GM21619 (cell line): ENCODE results near the gene RHNO1.

Source experiments
- ATAC-seq: cut with Tn5 transposase; IDR thresholded peaks from one replicate; pipeline ENCODE4 v1.9.1; 2021; ENCODE audit not compliant: unreplicated experiment

Gene RHNO1, protein sequence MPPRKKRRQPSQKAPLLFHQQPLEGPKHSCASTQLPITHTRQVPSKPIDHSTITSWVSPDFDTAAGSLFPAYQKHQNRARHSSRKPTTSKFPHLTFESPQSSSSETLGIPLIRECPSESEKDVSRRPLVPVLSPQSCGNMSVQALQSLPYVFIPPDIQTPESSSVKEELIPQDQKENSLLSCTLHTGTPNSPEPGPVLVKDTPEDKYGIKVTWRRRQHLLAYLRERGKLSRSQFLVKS

DNA sequence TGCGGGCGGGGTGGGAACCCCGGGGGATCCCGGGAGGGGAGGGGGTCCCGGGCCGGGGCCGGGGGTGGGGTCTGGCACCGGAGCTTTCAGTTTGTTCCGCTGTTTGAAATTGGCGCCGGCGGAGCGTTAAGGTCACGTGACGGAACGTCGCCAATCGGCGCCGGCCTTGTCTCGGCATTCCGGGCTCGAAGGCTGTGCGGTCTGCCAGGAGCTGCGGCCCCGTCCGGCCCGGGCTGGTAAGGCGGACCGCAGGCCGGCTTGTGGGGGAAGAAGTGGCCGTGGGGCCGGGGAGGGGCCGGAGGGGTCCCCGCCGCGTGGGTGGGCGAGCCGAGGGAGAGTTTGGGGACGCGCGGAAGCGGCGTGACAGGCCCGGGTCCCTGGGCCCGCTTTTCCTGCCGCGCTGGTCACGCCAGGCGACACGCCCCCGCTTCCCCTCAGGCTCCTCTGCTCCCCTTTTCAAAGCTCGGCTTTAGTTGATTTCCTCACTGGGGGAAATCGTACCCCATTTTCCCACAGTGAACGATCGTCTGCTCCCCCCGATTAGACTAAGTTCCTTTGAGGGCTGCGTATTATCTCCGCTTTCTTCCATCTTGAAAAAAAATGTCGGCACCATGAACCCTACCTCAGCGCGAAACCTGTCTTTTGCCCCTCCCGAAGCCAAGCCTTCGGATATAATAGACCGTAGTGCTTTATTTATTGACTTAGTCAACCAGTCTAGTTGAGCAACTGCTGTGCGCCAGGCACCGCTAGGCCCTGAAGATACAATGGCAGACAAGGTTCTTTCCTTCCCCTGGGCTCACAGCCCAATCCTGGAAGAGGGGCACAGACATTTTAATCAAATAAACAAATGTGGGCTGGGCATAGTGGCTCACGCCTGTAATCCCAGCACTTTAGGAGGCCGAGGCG, at the start of gene RHNO1, which contains the start of gene FOXM1:
RHNO1 (plus strand) TSS at position 177 of the 906 bp plus-strand sequence. CDS start 8,144 bp downstream, outside the sequence.
FOXM1 (minus strand) TSS at position 128 of the 906 bp plus-strand sequence. CDS start 2,696 bp downstream, outside the sequence.
- ATAC-seq, result peak; percentile 66

DNA sequence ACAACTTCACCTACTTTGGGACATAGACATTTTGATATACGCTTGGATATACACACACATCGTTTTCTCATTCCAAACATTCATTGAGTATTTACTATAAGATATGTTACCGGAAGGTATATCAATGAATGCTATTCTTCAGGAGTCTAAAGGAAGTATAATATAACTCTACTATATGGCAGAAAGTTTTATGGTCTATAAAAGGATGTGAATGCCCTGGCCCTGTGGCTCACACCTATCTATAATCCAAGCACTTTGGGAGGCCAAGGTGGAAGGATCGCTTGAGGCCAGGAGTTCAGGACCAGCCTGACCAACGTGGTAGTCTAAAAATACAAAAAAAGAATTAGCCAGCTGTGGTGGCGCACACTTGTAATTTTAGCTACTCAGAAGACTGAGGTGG, 47.7 kb upstream of the RHNO1 start:
- no peak for ATAC-seq

DNA sequence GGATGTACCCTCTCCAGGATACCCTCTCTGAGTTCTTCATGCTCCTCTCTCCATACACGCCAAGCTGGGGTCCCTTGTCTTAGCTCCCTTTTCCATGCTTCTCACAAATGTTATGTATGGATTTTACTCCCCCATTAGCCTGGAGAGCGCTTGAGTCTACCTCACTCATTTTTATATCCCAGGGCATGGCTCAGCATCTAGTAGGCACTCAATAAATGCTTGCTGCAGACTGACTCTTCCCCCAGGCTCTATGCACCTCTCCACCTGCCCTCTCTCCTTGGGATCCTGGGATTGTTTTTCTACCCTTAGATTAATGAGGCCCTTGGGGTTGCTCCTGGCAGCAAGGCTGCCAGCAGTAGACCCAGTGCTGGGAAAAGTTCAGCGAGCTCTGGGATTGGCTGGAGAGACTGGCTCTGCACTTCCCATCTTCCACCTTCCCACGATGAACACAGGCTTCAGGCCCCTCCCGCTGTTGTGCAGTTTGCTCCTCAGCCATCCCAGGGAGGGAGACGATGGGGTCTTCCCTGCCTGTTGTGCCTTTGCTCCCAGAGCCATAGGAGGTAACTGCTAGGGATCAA, 44.4 kb upstream of the RHNO1 start:
- ATAC-seq, result no peak

DNA sequence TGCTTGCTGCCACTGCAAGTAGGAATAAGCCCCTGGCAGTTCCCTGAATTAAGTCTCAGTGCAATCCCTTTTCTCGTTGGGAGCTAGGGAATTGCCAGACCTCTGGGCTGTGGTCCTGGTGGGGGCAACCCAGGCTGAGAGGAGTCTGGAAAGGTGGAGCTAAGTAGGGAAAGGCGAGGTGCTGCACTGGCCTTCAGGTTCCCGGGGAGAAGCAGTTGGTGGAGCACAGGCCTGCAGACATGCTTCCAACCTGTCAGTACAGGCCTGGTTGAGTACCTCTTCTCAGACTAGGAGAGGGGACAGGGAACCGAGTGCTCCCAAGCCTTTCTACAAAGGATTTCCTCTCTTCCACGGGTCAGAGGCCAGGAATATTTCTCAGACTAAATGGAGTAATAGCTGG, 43.7 kb upstream of the RHNO1 start:
- ATAC-seq, result no peak

DNA sequence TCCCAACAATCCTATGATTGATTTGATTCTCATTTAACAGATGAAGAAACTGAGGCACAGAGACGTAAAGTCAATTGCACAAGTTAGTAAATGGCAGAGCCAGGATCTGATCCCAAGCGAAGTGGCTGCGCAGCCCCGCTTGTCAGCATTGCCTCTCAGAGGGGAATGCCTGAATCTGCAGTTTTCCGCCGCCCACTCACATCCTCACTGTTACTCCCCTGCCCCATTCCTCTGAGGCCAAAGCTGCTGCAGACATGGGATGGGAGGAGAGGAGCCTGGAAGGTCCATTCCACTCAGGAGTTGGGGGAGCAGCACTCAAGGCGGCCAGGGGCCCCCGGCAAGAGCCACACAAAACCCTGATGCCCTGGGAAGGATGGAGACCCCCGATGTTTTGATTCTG, 43.2 kb upstream of the RHNO1 start:
- ATAC-seq, result no peak

DNA sequence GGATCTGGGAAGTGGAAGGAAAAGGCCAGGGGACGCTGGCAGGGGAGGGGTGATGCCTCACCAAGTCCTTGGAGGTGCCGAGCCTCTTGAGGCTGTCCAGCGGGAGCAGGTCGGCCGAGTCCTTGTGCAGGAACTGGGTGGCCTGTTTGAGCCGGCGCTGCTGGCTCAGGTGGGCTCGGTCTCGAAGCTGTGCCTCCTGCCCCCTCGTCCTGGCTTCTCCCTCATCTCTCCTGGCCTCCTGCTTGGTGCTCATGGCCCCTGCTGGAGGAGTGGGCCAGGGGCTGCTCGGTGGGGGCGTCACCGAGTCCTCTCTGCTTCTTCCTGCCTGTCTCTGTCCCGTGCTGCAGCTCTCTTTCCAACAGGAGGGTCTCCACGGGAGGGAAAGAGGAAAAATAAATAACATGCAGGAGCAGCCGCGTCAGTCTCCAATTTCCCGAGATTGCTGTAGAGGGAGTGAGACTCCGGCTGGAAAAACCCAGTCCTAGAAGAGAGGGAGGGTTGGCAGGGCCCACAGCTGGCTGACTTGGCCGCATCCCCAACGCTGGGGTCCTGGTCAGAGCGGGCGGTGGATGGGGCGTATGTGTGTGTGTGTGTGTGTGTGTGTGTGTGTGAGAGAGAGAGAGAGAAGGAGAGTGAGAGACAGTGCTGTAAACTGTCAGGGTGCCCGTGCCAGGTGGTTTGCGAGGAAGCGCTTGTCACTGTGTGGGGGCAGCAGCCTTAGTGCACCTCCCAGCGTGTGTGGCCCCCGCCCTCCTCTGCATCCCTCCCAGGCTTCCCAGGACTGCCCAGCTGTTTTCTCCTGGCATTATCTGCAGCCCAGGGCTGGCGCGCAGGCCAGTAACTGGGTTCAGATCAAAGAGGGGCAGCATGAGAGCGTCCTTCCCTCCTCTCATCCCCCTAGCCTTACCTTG, 42.2 kb upstream of the RHNO1 start, which contains the start of gene NRIP2:
NRIP2 (minus strand) TSS at position 455 of the 911 bp plus-strand sequence; CDS start at position 403, 52 bp downstream.
- ATAC-seq, result no peak

DNA sequence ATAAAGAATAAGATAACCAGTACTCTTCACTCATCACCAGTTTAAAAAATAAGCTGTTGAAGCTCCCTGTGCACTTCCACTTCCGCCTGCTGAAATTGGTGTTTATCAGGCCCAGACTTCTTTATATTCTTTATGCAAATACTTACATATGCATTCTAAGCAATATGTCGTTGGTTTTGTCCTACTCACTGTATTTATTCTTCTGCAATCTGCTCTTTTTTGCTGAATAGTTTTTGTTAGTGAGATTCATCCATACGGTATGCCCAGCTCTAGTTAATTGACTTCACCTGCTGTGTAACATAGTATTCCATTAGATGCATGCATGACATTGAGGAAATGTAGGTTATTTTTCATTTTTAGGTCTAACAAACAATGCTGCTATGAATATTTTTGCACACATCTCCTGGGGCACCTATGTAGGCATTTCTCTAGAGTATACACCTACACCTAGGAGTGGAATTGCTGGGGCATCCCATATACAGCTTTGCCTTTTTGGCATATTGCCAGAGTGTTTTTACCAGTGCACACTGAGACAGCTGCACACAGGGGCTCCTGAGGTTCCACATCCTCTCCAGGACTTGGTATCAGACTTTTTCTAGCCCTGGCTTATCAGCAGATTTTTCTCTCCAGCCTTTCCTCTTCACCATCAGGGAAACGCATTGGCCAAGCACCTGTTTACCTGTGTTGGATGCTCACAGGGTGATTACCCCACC, 41.2 kb upstream of the RHNO1 start:
- no peak for ATAC-seq

DNA sequence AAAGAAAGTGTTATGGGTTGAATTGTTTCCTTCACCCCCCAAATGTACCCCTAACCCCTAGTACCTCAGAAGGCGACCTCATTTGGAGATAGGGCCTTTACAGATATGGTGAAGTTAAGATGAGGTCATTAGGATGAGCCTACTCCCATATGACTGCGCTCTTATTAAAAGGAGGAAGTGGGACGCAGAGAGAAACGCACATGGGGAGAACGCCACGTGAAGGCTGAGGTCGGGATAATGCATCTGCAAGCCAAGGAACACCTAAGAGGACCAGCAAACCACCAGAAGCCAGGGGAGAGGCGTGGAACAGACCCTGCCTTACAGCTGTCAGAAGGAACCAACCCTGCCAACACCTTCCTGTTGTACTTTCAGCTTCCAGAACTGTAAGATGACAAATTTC, 40.4 kb upstream of the RHNO1 start:
- ATAC-seq, result no peak

DNA sequence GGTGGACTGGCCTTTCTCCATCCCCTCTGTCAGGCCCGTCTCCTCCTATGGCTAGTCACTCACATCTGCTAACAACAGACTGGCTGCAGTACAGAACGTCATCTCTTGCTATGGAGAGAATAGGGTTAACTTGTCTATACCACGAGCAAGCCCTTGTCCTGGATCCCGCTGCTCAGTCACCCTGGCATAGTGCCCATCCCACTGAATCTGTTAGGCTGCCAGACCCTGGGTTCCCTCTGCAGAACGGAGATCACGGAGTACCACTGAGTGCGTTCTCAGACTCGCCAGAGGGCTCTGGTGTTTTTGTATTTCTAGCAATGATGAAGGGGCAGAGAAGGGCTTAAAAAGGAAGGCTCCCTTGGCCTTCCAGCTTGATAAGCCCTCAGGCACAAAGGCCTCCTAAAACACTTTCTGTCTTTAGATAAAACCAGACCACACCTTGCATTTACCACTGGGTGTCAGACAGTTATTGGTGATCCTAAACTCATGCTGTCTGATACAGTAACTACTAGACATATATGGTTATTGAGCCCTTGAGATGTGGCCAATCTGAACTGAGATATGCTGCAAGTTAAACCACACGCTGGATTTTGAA, 35.9 kb upstream of the RHNO1 start:
- ATAC-seq, result no peak

DNA sequence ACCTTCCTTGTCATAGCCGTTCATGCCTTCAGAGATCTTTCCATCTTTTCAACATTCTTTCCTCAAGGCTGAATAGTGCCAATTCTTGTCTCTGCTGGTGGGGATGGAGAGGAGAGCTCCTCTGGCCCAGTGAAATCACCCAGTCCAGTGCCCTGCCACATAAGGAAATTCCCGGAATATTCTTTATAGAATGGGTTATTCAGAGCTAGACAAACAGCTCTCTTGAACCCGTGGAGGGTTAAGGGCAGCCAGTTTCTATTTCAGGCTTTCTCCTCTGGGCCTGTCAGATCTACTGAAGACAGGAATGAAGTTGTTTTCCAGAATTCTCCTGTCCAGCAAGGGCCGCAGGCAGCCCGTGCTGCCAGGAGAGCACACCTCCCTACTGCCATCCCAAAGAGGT, 34.1 kb upstream of the RHNO1 start:
- ATAC-seq, result no peak

DNA sequence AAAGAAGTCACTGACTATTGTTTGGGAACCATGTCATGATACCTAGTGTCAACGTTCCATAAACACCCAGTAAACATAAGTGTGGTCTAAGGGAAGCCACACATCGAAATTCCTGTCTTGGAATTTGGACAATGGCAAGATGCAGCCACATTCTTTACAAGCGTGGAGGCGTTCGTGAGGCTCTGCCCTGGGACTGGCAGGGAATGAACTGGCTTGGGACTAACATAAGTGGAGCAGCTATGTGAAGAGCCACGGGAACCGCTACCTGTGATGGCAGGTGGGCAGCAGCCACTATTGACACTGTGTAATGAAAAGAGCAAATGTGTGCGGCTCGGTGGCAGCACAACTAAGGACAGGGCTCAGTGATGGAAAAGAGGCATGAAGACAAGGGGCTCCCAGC, 32.2 kb upstream of the RHNO1 start:
- ATAC-seq, result no peak

DNA sequence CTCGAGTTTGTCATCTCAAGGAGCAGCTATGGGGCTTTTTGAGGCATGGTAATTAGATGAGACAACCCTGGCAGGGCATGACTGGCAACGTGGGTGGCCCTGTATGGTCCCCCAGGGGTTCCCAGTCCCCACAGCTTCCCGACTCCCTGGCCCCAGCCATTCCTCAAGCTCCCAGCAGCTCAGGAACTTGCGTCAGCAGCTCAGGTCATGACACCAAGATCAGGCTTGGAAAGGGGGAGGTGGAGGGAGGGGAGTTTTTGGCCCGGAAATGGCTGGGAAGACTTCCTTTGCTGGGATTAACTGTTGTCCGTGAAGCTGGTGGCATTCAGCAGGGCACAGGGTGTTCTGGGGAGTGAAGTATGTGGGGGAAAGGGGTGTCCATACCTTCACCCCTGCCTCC, 31.7 kb upstream of the RHNO1 start:
- ATAC-seq, result no peak

DNA sequence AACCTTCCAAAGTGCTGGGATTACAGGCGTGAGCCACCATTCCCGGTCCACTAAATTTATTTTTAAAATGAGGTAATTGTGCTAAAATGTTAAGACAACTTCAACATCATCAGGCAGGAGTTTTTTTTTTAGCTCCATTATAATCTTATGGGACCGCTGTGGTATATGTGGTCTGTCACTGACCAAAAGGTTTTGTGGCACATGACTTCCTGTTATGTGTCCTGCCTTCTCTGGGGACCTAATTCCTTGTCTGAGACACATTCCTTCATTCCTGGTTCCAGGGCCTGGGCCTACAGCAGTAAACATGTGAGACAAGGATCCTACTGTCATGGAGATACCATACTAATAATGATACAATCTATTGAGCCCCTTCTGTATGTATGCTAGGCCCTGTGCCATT, 25.1 kb upstream of the RHNO1 start:
- no peak for ATAC-seq

DNA sequence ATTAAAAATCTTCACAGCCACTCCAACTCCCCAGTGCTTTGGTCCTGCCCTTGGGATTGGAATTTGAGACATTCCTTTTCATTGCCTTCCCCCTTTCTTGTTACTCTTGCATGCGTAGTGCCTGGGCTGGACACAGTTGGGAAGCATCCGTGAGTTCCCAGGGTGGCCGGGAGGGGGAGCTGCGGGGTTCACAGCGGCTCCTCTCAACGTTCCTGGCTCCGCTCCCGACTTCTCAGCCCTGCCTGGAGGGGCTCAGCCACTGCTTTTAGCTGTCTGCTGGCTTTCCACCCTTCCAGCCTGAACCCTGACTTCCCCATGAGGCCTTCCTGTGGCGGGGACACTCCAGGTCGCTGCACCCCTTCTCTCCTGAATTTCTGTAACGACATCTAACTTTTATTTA, 23.4 kb upstream of the RHNO1 start:
- no peak for ATAC-seq

DNA sequence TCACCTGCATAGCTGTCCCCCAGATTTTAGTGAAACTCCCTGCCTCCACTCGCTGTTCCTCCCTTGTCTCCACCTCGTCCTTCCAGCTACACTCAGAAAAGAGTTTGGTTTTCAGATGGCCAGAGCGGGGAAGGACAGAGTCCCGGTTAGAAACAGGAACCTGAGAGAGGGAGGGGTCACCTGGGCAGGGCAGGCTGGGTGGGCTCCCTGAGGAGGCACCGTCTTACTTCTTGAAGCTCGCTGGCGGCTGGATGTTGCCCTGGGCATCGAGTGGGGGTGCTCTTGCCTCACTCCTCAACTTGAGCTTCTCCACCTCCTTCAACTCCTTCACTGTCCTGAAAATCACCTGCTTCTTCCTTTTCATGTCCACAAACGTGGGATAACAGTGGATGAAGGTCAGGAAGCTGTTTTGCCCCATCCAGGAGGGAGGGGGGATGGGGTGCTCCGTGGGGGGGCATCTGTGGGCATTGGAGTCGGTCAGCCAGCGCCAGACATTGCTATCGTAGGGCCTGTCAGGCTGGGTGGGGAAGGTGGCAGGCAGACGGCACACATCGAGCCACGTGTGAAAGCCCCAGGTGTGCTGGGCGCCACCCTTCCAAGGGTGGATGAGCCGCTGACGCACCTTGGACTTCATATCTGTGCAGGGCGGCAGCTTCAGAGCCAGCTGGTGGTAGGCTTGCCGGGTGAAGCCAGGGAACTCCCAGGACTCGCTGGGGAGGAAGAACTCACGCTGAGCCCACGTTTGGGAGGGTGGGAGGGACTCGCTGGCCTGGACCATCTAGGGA, 22.2 kb upstream of the RHNO1 start:
- no peak for ATAC-seq

DNA sequence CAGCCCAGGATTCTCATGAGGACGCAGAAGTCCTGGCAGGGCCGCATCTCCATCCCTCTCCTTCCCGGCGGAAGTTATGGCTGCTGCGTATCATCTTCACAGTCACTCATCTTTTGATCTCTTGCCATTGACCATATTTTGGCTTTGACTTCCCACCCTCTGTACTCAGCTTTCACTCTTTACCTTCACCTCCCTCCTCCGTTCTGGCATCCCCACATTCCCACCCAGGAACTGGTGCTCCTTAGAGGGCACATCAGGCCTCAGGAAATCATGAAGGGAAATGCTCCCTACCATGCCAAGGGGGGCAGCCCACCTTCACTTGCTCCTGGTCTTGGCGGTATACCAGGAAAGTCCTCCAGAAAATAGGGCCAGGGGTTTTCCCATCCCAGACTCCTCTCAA, 21.5 kb upstream of the RHNO1 start:
- ATAC-seq, result no peak

DNA sequence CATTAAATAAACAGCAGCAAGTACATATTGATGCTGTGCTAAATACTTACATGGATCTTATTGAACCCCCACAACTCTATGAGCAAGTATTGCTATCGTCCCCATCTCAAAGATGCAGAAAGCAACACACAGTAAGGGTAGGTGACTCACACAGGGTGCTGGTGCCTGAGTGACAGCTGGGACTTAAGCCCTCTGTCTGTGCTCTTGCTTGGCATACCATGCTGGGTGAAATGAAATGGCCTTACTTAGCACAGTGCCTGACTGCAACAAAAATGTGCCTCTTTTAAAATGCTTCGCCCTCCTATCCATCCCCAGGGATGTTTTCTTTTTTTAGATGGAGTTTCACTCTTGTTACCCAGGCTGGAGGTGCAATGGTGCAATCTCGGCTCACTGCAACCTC, 21.0 kb upstream of the RHNO1 start:
- no peak for ATAC-seq

DNA sequence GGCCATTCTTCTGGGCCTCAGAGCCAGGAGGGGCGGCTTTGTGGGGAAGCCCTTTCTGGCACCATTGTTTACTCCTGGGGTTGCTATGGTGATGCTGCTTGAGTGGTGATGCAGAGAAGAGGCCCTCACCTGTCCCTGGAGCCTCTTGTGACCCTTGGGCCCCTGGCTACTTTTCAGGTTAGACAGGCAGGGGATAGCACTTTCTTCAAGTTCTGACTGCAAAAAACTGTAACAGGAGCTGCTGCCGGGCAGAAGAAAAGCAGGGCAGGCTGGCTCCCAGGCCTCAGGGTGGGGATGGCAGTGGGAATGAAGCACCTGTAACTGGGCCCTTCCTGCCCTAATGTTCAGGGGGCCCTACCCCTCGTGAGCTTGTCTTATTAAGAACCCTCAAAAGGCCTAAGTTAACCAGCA, 20.0 kb upstream of the RHNO1 start, which contains the start of gene TEX52:
TEX52 (minus strand) TSS at position 19 of the 411 bp plus-strand sequence; CDS start at position 6, 13 bp downstream.
- no peak for ATAC-seq

DNA sequence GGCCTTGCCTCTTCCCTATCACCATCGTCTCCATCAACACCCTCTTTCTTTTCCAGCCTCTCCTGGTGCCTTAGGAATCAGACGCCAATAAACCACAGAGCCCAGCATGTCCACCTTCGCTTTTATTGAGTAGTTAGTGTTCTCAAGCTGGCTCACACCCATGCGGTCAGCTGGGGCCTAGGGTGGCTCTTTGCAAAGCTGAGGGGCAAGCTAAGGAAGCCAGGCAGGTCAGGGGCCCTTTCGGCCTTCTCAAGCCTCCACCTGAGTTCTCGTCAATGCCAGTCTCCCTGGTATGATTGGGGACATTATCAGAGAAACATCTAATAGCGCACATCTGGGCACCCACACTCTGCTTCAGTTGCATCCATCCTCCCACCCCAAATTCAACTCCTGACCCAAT, 19.4 kb upstream of the RHNO1 start:
- ATAC-seq, result no peak
